ENCODE data around the gene NUDT3. TPM values are rescaled to one million over a fixed set of nuclear protein-coding genes. Genes with fewer than 3 reads are reported as not detected.

Gene NUDT3
- total and polyA plus RNA-seq, 9 of the 15 experiments (the other 6 are each of a cell fraction or from before 2014, with no cell fraction given) = 5.4 to 81.2 (median 56.4) TPM

GRCh38 chr6:34396518-34396917 is 4.0 kb upstream of the NUDT3 start (continued):
- TF ChIP-seq CLOCK (CRISPR knock-in tag; IDR thresholded peaks at IDR 0.05; ENCODE audit: borderline replicate concordance) = no peak
- TF ChIP-seq ZNF277 (CRISPR knock-in tag; IDR thresholded peaks at IDR 0.05; ENCODE audit: borderline replicate concordance) = no peak
- peak; percentile 70 for TF ChIP-seq ZNF280A (IDR thresholded peaks at IDR 0.05; ENCODE audit: low read depth, partially characterized antibody)
- no peak for TF ChIP-seq MGA (IDR thresholded peaks at IDR 0.05)
- TF ChIP-seq ASH1L (IDR thresholded peaks at IDR 0.05; ENCODE audit: borderline replicate concordance, low read depth, partially characterized antibody) = no peak
- TF ChIP-seq ARID3A (IDR thresholded peaks at IDR 0.05; ENCODE audit: borderline replicate concordance, low read depth, low read length) = no peak
